ENCODE data around the gene RBM15. TPM values are rescaled to one million over a fixed set of nuclear protein-coding genes. Genes with fewer than 3 reads are reported as not detected.

Gene RBM15
- total RNA-seq, 1 donor from 2014 or later = 59.0 TPM

Other genes with a start within 250 kb of the RBM15 start
- not detected in 2 replicates for gene UBL4B, start 226.9 kb upstream of the RBM15 start, total RNA-seq
- gene SLC6A17, start 188.9 kb upstream of the RBM15 start, total RNA-seq = 0.02 TPM in 2 replicates
- gene KCNC4, start 129.1 kb upstream of the RBM15 start, total RNA-seq = 9.9 and 10.6 TPM in 2 replicates
- 0.09 and 0.23 TPM in 2 replicates for gene SLC16A4, start 51.6 kb downstream of the RBM15 start, total RNA-seq
- gene LAMTOR5, start 68.3 kb downstream of the RBM15 start, total RNA-seq = 120 and 127 TPM in 2 replicates
- not detected in 2 replicates for gene PROK1, start 111.8 kb downstream of the RBM15 start, total RNA-seq
- not detected in 2 replicates for gene KCNA10, start 179.8 kb downstream of the RBM15 start, total RNA-seq